Activated CD4-positive, CD25-positive, alpha-beta regulatory T cell treated with anti-CD3 and anti-CD28 coated beads, Interleukin-2, amount 50 U/mL, for 16 hours (primary cell): ENCODE measurements around the gene SRGAP1.
"Not testable (repeated sequence)": the region's sequence is repeated elsewhere in the genome, so short reads cannot be mapped to it uniquely, and the experiment has no call there.

Source experiments
- DNase-seq: peaks from one replicate; pipeline ENCODE4 v3.0.0-alpha.2; 2020; ENCODE audit warnings: low read depth, low spot score

Gene SRGAP1

DNA sequence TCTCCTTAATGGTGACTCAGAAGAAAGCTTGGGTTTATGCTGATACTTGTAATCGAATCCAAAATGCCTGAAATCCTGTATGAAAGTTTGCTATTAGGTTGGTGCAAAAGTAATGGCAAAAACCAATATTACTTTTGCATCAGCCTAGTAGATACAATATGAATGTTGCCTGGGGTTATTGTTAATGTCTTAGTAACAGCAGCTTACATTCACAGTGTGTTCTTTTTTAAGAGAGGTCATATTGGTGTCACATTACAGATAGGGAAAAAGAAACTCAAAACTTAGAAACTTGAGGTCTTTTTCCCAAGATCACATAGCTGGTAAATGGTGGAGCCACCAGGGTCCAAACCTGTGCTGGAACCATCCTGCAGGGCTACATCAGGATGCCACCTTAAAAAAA lies 25.2 kb downstream of the SRGAP1 start:
- no peak for DNase-seq

DNA sequence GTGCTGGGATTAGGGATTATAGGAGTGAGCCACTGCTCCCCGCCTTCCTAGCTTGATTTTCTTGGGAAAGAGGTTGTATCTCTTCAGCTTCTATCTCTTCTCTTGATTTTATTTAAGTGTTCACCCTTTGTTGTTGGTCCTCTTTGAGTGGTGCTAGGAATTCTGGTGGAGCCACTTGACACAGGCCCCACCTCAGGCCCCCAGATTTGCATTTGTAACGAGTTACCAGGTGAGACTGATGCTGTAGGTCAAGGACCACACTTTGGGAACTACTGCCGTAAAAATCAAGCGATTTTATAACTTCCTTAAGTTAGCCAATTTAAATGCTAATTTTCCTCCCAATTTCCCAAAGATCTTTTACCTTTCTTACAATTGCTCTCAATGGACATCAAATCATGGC lies 26.3 kb downstream of the SRGAP1 start:
- DNase-seq = no peak

DNA sequence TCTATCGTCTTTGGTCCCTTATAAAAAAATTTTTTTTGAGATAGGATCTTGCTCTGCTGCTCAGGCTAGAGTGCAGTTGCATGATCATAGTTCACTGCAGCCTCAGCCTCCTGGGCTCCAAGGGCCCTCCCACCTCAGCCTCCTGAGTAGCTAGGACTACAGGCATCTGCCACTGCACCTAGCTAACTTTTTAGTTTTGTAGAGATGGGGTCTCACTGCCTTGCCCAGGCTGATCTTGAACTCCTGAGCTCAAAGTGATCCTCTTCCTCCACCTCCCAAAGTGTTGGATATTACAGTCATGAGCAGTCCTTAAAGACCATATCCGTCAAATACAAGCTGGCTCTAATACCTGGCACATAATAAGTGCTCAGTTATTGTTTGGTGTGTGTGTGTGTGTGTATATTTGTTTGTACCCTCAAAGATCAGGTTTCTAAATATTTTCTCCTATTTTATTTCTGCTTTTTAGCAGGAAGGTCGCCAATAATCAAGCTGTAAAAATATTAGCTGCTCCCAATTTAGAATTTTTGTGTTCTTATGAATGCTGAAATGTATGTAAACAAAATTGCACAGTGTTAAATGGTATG lies 30.5 kb downstream of the SRGAP1 start:
- DNase-seq = no peak

DNA sequence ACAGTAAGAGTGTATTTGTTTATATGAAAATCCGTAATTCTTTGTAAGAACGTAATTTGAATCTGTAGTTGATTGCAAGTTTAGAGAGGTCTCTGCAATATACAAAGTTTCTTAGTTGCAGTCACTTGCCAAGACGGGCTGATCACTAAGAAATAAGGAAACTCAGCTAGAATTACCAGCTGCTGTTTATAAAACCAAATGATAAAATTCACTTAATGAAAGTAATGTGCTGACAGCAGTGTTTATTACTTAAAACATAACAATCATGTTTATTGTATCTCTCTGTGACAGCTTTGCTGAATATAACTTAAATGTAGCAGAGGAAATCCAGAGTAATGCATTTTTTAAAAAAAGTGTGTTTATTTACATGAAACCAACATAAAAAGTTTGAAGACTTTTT lies 31.2 kb downstream of the SRGAP1 start:
- no peak for DNase-seq

DNA sequence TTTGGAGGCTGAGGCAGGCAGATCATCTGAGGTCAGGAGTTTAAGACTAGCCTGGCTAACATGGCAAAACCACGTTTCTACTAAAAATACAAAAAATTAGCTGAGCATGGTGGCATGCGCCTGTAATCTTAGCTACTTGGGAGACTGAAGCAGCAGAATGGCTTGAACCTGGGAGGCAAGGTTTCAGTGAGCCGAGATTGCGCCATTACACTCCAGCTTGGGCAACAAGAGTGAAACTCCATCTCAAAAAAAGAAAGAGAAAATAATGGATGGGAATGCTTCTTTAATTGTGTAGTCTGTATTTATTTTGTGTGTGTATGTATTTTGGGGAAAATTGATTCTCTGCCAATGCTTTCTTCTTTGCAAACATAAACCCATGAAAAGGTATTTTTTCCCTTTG lies 32.5 kb downstream of the SRGAP1 start:
- DNase-seq = no peak

DNA sequence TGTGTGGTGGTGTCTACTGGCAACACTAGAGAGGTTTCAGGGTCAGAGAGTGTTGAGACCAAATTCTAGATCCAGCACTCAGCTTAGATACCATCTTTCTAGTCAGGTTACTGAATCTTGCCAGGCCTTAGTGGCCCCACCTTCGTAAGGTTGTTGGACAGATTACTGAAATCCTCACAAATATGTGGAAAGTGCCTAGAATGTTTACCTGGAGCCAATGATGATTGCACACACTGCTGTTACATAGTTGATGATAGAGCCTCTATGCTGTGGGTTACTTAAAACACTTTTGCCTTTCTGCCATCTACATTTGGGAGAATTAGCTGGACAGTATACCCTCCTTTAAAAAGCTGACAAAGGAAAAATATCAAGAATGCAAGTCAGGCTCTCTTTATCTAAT lies 33.2 kb downstream of the SRGAP1 start:
- DNase-seq = no peak

DNA sequence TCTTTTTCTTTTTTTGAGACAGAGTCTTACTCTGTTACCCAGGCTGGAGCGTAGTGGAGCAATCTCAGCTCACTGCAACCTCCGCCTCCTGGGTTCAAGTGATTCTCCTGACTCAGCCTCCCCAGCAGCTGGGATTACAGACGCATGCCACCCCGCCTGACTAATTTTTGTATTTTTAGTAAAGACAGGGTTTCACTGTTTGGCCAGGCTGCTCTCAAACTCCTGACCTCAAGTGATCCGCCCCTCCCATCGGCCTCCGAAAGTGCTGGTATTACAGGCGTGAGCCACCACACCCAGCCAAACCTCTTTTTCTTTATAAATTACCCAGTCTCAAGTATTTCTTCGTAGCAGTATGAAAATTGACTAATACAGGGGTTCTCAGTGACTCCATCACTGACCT lies 35.7 kb downstream of the SRGAP1 start:
- not testable (repeated sequence) for DNase-seq

DNA sequence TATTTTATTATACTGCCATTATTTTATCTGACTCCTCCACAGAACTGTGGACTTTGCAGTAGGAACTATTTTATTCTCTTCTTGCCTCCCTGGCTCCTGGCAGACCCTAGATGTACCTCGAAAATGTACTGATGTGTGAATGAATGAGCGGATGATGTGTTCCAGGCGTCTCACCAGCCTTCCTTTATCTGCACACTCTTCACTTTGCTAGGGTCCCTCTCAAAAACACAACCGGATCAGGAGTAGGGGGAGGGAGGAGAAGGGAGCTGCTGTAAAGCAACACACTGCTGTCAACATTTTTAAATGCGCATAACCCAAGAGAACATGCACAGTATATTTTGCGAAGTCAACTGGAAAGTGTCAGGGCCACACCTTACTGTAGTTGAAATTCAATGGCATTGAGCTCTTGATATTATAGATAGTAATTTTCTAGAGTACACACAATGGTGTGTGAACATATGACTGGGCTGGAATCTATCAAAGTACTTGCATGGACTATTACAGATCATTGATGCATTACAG lies 36.3 kb downstream of the SRGAP1 start:
- no peak for DNase-seq

DNA sequence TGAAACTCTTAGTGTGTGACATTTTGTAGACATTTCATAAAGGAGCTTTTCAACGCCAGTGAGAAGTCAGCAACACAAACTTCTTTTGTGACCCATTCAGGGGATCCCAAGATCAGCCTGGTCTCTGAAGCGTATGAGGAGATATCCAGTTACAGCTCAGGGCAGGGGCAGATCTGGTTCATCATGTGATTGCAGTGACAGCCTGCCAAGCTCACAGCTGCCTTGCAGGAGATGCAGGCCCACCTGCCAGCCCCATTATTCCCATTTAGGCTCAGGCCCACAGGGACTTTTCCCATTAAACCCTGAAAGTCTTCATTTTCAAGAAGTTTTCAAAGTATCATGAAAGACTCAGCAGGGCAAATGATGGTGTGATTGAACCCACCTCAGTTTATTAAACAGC lies 38.3 kb downstream of the SRGAP1 start:
- DNase-seq = no peak

DNA sequence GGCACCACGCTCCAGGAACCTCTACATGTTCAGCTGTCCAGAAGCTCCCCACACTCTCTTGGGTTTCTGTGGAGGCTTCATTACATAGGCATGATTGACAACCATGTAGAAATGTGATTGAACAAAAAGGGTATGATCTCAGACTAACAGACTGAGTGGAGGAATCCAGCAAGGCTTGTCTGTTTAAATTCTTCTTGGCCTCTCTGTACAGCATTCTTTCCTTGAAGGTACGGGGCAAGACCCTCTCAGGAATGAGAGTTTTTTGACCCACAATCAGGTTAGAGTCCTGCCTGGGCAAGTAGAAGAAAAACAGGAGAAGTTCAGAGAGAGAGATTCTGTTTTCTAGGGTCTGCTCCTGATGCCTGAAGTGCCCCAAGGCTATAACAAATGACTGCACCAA lies 40.9 kb downstream of the SRGAP1 start:
- no peak for DNase-seq

DNA sequence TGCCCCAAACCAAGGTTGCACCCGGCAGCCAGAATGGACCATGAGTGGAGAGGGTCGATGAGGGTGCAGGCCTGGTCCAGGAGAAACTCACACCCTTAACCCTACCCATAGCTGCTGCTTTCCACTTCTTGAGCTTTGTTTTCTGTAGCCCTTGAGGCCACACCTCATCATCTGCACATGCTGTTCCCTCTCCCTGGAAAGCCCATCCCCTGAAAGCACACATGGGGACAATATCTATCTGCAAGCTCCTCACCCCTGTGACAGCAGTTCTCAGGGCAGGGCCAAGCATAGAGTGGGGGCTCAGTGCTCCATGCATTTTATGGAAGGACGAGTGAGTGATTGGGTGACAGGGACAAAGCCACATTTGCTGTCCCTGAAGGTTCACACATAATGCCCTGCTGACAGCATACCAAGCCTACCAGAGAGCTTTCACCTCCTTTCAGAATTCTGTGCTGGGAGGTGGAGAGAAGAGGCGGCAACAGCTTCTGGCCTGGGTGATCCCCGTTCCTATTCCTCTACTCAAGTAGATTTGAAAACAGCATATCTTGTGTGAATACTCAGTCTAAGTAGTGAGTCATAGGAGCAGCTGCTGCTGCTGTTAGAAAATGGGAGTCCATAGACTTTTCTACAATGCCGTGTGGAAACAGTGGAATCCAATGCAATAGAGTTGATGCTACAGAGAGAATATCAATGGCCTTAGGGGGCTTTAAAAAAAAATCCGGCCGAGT lies 44.6 kb downstream of the SRGAP1 start:
- DNase-seq = no peak

DNA sequence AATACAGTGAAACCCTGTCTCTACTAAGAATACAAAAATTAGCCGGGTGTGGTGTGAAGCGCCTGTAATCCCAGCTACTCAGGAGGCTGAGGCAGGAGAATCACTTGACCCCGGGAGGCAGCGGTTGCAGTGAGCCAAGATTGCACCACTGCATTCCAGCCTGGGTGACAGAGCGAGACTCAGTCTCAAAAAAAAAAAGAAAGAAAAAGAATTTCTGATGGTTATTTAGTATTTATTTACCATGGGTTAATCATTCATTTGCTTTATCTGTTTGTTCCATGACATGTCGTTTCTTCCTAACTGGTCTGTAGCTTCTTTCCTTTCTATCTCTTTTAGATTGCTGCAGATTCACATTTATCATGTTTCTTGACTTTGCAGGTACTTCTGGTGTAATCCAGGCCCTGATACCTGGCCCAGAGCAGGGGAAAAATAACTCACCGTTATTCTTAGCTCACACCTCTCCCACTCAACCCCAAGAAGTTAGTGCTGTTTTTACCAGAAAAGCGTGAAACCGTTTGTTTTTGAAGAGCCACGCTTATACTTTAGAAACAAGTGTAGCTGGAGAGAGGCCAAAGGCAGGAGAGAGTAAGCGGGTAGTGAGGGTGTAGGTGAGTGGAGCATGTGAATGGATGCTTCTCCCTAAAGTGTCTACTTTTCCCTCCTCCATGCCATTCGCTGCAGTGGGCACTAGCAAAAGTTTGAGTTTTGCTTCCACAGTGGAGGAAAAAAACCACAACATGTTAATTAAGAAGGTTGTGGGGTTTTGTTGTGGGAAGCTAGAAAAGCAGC lies 45.4 kb downstream of the SRGAP1 start:
- no peak for DNase-seq

DNA sequence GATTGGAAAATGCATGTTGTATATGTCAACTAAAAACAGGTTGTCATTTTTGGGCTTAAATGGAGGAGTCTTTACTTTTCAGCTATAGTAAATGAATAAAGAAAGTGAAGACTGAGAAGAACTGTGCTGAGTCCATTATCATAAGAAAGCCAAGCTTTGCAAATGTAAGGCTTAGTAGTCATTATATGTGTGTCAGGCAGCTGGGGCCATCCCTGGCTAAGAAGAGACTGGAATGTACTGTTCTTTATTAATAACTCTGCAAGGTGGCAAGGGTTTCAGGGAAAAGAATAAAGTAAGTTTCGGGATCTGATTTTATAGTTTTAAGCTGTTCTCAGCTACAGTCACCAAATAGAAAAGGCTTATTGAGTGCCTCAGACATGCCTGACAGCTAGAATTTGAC lies 48.7 kb downstream of the SRGAP1 start:
- no peak for DNase-seq

DNA sequence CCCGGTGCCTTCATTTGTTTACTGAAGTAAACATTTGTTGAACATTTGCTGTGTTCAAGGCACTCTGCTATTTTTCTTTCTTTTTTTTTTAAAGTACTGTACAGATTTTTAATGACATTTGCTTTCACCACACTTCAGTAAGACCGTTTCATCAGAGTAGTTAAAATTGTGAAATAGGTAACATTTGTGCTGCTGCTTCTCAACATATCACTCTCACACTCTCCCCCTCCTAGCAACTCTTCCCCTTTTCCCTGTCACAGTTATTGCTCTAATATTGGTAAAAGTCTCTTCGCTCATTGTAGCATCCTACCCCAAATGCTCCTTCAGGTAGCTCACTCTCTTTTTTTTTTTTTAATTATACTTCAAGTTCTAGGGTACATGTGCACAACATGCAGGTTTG lies 49.6 kb downstream of the SRGAP1 start:
- no peak for DNase-seq

DNA sequence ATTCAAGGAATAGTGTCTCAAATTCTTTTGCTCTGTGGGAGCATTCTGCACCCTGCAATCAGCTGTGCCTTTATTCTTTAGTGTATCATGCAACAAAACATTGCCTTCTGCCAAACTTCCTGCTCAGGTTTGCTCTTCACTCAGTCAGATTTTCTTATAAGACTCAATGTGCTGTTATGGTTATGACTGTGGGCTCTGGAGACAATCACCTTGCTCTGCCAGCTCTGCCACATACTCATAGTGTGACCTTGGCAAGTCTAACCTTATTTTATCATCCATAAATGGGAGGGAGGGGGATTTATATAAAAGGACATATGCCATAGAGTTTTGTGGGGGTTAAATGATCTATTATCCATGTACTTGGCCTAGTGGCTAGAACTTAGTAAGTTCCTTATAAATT lies 51.3 kb downstream of the SRGAP1 start:
- no peak for DNase-seq

DNA sequence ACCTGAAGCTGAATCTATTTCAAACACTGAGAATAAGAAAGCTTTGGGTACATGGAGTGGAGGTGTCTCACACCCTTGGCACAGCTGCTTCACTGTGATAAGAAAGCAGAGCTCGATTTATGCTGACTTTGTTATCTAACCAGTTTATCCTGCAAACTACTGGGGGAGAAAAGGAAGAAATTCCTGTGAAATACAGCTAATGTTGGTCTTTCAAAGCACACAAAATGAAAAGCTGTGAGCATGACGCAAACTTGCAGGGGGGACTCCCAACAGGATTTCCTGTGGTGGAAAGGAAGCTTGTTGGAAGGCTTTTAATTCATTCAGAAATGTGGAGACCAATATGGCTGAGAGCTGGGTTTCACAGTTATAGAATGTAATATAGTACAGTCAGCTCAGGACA lies 53.4 kb downstream of the SRGAP1 start:
- DNase-seq = no peak

DNA sequence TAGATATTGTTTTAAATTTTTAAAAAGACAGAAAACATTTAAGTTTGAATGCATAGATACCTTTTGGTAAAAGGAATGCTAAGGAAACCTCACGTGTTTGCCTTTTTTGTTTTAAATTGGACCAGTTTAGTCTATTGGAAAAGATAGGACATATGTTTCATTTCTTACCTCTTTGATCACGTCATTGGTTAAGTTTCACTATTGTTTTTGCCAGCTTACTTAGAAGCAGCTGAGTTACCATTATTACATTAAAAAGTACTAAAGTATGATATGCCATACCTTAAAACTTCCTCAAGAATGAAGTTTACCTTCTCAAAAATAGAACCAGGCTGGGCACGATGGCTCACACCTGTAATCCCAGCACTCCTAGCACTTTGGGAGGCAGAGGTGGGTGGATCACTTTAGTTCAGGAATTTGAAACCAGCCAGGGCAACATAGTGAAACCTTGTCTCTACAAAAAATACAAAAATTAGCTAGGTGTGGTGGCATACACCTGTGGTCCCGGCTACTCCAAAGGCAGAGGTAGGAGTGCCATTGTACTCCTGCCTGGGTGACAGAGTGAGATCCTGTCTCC lies 54.4 kb downstream of the SRGAP1 start:
- no peak for DNase-seq

DNA sequence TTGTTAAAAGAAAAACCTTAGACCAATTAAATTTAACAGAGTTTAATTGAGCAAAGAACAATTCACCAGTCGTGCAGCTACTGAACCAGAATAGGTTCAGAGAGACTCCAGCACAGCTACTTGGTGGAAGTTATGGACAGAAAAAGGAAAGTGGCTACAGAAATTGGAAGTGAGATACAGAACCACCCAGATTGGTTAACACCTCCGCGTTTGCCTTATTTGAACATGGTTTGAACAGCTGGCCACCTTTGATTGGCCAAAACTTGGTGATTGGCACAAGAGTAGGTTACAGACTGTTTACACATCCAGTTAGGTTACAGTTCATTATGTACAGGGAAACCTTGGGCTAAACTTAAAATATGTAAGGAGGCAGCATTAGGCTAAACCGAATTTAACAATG lies 54.9 kb downstream of the SRGAP1 start:
- no peak for DNase-seq

DNA sequence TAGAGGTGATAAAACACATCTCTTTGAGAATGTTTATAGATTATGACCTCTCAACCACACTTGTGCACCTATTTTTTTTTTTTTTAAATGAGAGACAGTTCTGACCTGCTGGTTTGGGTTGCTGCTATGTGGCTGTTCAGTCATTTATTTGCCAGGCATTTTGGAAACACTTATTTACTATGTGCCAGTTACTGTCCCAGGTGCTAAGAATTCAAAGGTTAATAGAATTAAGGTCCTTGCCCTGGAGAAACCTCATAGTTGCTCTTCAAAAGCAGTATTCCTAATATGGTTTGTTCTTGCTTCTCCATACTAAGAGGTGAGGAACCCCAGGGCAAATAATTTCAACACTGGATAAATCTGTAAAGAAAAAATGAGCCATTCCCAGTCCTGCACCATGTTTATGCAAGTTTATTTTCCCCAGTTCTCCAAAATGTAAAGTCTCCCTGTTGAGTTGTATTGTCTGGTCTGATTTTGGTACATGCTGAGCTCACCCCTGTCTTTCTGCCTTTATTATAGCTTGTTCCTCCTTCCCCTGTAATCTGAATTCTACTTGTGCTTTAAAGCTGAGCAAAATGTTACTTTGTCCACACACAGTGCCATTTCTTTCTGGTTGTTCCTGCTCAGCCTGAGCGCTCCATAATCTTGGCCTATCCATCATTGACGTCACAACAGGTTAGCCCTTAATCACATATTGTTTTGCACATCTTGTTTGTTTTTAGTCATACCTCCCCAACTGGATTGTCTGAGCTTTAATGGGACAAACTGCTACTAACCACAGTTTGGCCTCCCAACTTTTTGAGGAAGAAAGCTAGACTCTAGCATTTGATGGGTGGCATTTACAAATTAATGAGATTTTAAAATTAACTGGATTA lies 56.7 kb downstream of the SRGAP1 start:
- no peak for DNase-seq

DNA sequence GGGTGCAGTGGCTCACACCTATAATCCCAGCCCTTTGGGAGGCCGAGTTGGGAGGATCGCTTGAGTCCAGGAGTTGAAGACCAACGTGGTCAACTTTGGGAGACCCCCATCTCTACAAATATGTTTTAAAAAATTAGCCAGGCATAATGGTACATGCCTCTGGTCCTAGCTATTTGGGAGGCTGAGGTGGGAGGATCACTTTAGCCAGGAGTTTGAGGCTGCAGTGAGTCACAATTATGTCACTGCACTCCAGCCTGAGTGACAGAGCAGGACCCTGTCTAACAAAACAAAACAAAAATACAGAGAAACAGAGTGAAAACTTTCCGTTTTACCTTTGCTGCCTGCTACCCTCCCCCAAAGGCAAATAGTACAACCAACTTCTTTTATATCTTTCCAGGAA lies 60.2 kb downstream of the SRGAP1 start:
- no peak for DNase-seq

DNA sequence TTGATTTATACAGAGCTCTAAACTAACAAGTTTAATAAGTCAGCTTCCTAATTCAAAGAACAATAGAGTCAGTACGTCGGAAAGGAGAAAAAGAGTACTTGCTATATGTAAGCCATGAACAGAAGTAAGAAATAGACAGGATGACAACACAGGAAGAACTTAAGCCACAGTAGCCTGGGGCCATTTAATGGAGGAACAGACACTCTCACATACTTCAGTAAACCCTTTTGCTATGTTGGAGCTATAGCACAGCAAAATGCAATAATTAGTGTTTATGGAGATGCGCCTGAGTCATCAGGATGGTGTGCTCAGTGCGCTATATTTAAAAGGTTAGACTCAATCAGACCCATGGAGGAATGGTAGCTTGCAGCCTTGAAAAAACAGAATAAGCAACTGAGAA lies 61.0 kb downstream of the SRGAP1 start:
- no peak for DNase-seq
